ENCODE measurements around the gene SRD5A1. TPM values are rescaled to one million over a fixed set of nuclear protein-coding genes. Genes with fewer than 3 reads are reported as not detected.

Gene SRD5A1
- total RNA-seq, 1 donor from 2014 or later = 31.3 TPM

- TF ChIP-seq CTCF (conservative IDR thresholded peaks at IDR 0.05) = no peak
- DNase-seq (ENCODE audit: low read depth, low spot score) = no peak
- Mint-ChIP-seq H3K4me1 (no peaks in the 10 kb centered on the region), H3K27me3 (ENCODE audit: low read depth) (no peaks in the 10 kb centered on the region), H3K36me3 (ENCODE audit: low read depth) (peaks cover 12% of the 10 kb centered on the region), H3K4me3 (no peak overlapping the region), H3K9me3 (no peaks in the 10 kb centered on the region), H3K27ac (ENCODE audit: unreplicated experiment) (no peak overlapping the region)
Measured at GRCh38 chr5:6608016-6608415, 25.2 kb upstream of the SRD5A1 start.

- no peak for TF ChIP-seq CTCF (conservative IDR thresholded peaks at IDR 0.05)
- H3K27ac Mint-ChIP-seq (ENCODE audit: unreplicated experiment) = no peak overlapping the region
- peaks cover 14% of the 10 kb centered on the region for H3K36me3 Mint-ChIP-seq (ENCODE audit: low read depth)
- H3K27me3 Mint-ChIP-seq (ENCODE audit: low read depth) = no peaks in the 10 kb centered on the region
- H3K4me3 Mint-ChIP-seq = no peak overlapping the region
- H3K4me1 Mint-ChIP-seq = no peaks in the 10 kb centered on the region
- H3K9me3 Mint-ChIP-seq = no peaks in the 10 kb centered on the region
- no peak for DNase-seq (ENCODE audit: low read depth, low spot score)
Measured at GRCh38 chr5:6611334-6612256, 21.6 kb upstream of the SRD5A1 start.

- H3K9me3 Mint-ChIP-seq = no peaks in the 10 kb centered on the region
- H3K4me3 Mint-ChIP-seq = no peak overlapping the region
- peaks cover 9% of the 10 kb centered on the region for H3K36me3 Mint-ChIP-seq (ENCODE audit: low read depth)
- no peaks in the 10 kb centered on the region for H3K4me1 Mint-ChIP-seq
- H3K27ac Mint-ChIP-seq (ENCODE audit: unreplicated experiment) = no peak overlapping the region
- H3K27me3 Mint-ChIP-seq (ENCODE audit: low read depth) = no peaks in the 10 kb centered on the region
- no peak for TF ChIP-seq CTCF (conservative IDR thresholded peaks at IDR 0.05)
- no peak for DNase-seq (ENCODE audit: low read depth, low spot score)
Measured at GRCh38 chr5:6615034-6615815, 18.0 kb upstream of the SRD5A1 start.

- Mint-ChIP-seq H3K4me1 (no peaks in the 10 kb centered on the region), H3K36me3 (ENCODE audit: low read depth) (peaks cover 11% of the 10 kb centered on the region), H3K4me3 (no peak overlapping the region), H3K27me3 (ENCODE audit: low read depth) (no peaks in the 10 kb centered on the region), H3K27ac (ENCODE audit: unreplicated experiment) (no peak overlapping the region), H3K9me3 (no peaks in the 10 kb centered on the region)
- TF ChIP-seq CTCF (conservative IDR thresholded peaks at IDR 0.05) = no peak
- DNase-seq (ENCODE audit: low read depth, low spot score) = no peak
Measured at GRCh38 chr5:6616632-6617031, 16.6 kb upstream of the SRD5A1 start.

GRCh38 chr5:6623228-6623627, 10.0 kb upstream of the SRD5A1 start:
- peaks cover 20% of the 10 kb centered on the region for H3K36me3 Mint-ChIP-seq (ENCODE audit: low read depth)
- H3K4me3 Mint-ChIP-seq = no peak overlapping the region
- no peak for DNase-seq (ENCODE audit: low read depth, low spot score)
- no peaks in the 10 kb centered on the region for H3K4me1 Mint-ChIP-seq
- TF ChIP-seq CTCF (conservative IDR thresholded peaks at IDR 0.05) = no peak
- no peaks in the 10 kb centered on the region for H3K9me3 Mint-ChIP-seq
- no peak overlapping the region for H3K27ac Mint-ChIP-seq (ENCODE audit: unreplicated experiment)
- H3K27me3 Mint-ChIP-seq (ENCODE audit: low read depth) = no peaks in the 10 kb centered on the region
